Measurements from ENCODE around the gene TSPO.

The TSPO gene

GRCh38 chr22:43209523-43209890 lies 58.1 kb downstream of the TSPO start:
- no peak overlapping the region for H3K4me3 ChIP-seq (ENCODE audit: severe bottlenecking)
- no peak for ATAC-seq (ENCODE audit: low read depth)
- TF ChIP-seq CTCF (IDR thresholded peaks at IDR 0.05; ENCODE audit: poor library complexity, severe bottlenecking), result no peak
- no peak for DNase-seq (ENCODE audit: low spot score)
- H3K36me3 ChIP-seq (ENCODE audit: low read depth), result no peaks in the 10 kb centered on the region
- H3K27ac ChIP-seq (ENCODE audit: poor library complexity, severe bottlenecking), result no peak overlapping the region
- H3K4me1 ChIP-seq (ENCODE audit: insufficient read depth, poor library complexity, severe bottlenecking), result no peaks in the 10 kb centered on the region
- H3K27me3 ChIP-seq (ENCODE audit: insufficient read depth, poor library complexity, severe bottlenecking), result no peaks in the 10 kb centered on the region
- H3K9me3 ChIP-seq (ENCODE audit: severe bottlenecking), result no peaks in the 10 kb centered on the region

- Histone ChIP-seq H3K4me3 (ENCODE audit: severe bottlenecking) (no peak overlapping the region), H3K27ac (ENCODE audit: poor library complexity, severe bottlenecking) (no peak overlapping the region), H3K27me3 (ENCODE audit: insufficient read depth, poor library complexity, severe bottlenecking) (no peaks in the 10 kb centered on the region), H3K4me1 (ENCODE audit: insufficient read depth, poor library complexity, severe bottlenecking) (no peaks in the 10 kb centered on the region), H3K36me3 (ENCODE audit: low read depth) (no peaks in the 10 kb centered on the region), H3K9me3 (ENCODE audit: severe bottlenecking) (no peaks in the 10 kb centered on the region)
- ATAC-seq (ENCODE audit: low read depth) (no peak), DNase-seq (ENCODE audit: low spot score) (no peak)
- TF ChIP-seq CTCF (IDR thresholded peaks at IDR 0.05; ENCODE audit: poor library complexity, severe bottlenecking), result no peak
Observed at GRCh38 chr22:43209971-43210370, 58.6 kb downstream of the TSPO start.

- no peak overlapping the region for H3K27ac ChIP-seq (ENCODE audit: poor library complexity, severe bottlenecking)
- no peaks in the 10 kb centered on the region for H3K4me1 ChIP-seq (ENCODE audit: insufficient read depth, poor library complexity, severe bottlenecking)
- no peak for TF ChIP-seq CTCF (IDR thresholded peaks at IDR 0.05; ENCODE audit: poor library complexity, severe bottlenecking)
- no peaks in the 10 kb centered on the region for H3K27me3 ChIP-seq (ENCODE audit: insufficient read depth, poor library complexity, severe bottlenecking)
- no peak for DNase-seq (ENCODE audit: low spot score)
- H3K36me3 ChIP-seq (ENCODE audit: low read depth), result no peaks in the 10 kb centered on the region
- no peak for ATAC-seq (ENCODE audit: low read depth)
- H3K4me3 ChIP-seq (ENCODE audit: severe bottlenecking), result no peak overlapping the region
- no peaks in the 10 kb centered on the region for H3K9me3 ChIP-seq (ENCODE audit: severe bottlenecking)
Observed at GRCh38 chr22:43210631-43211515, 59.5 kb downstream of the TSPO start.

GRCh38 chr22:43211941-43212433 lies 60.6 kb downstream of the TSPO start:
- Histone ChIP-seq H3K36me3 (ENCODE audit: low read depth) (no peaks in the 10 kb centered on the region), H3K27me3 (ENCODE audit: insufficient read depth, poor library complexity, severe bottlenecking) (no peaks in the 10 kb centered on the region), H3K4me3 (ENCODE audit: severe bottlenecking) (no peak overlapping the region), H3K4me1 (ENCODE audit: insufficient read depth, poor library complexity, severe bottlenecking) (no peaks in the 10 kb centered on the region), H3K9me3 (ENCODE audit: severe bottlenecking) (no peaks in the 10 kb centered on the region), H3K27ac (ENCODE audit: poor library complexity, severe bottlenecking) (no peak overlapping the region)
- ATAC-seq (ENCODE audit: low read depth), result no peak
- TF ChIP-seq CTCF (IDR thresholded peaks at IDR 0.05; ENCODE audit: poor library complexity, severe bottlenecking), result no peak
- no peak for DNase-seq (ENCODE audit: low spot score)

- no peak overlapping the region for H3K4me3 ChIP-seq (ENCODE audit: severe bottlenecking)
- TF ChIP-seq CTCF (IDR thresholded peaks at IDR 0.05; ENCODE audit: poor library complexity, severe bottlenecking), result no peak
- no peak overlapping the region for H3K27ac ChIP-seq (ENCODE audit: poor library complexity, severe bottlenecking)
- no peaks in the 10 kb centered on the region for H3K36me3 ChIP-seq (ENCODE audit: low read depth)
- DNase-seq (ENCODE audit: low spot score) (no peak), ATAC-seq (ENCODE audit: low read depth) (no peak)
- H3K27me3 ChIP-seq (ENCODE audit: insufficient read depth, poor library complexity, severe bottlenecking), result no peaks in the 10 kb centered on the region
- H3K9me3 ChIP-seq (ENCODE audit: severe bottlenecking), result no peaks in the 10 kb centered on the region
- no peaks in the 10 kb centered on the region for H3K4me1 ChIP-seq (ENCODE audit: insufficient read depth, poor library complexity, severe bottlenecking)
Observed at GRCh38 chr22:43212434-43212952, 61.1 kb downstream of the TSPO start.
